ENCODE measurements around the gene ZNF335.

ZNF335 gene

DNA sequence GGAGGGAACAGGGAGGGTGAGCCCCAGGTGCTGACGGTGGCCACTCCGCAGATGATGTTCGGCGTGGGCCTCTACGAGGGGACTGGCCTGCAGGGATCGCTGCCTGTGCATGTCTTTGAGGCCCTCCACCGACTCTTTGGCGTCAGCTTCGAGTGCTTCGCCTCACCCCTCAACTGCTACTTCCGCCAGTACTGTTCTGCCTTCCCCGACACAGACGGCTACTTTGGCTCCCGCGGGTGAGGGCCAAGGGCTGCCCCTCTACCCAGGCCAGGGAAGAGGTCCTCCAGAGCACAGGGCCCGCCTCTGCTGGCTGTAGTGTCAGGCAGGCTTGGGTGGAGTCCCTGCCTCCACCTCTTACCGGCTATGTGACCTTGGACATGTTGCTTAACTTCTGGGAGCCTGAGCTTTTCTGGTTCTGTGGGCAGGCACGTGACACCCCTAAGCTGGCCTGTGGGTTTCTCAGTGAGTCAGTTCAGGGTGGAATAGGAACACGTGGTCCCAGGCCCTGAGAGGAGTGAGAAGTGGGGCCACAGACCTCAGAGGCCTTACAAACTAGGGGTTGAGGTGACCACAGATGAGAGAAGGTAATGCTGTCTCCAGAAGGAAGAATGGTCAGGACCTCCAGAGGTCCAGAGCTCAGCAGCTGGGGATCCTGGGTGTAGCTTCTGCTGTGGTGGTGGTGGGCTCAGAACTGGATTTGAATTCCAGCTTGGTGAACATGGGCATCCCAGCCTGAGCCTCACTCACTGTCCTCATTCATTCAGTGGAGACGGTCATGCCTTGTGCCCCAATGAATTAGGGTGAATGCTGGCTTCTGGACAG, 25.6 kb downstream of the ZNF335 start:
- DNase-seq (ENCODE audit: low read depth in 1 of 2, low spot score in 1 of 2), result peak; percentile 97
- Histone ChIP-seq H3K27ac (replicated peaks) (peak overlapping the region; percentile 88), H3K4me3 (replicated peaks; ENCODE audit: insufficient read depth, low read length) (no peak overlapping the region), H3K27me3 (ENCODE audit: insufficient read depth, poor library complexity, severe bottlenecking) (no peaks in the 10 kb centered on the region)
- TF ChIP-seq, protein P1, sequence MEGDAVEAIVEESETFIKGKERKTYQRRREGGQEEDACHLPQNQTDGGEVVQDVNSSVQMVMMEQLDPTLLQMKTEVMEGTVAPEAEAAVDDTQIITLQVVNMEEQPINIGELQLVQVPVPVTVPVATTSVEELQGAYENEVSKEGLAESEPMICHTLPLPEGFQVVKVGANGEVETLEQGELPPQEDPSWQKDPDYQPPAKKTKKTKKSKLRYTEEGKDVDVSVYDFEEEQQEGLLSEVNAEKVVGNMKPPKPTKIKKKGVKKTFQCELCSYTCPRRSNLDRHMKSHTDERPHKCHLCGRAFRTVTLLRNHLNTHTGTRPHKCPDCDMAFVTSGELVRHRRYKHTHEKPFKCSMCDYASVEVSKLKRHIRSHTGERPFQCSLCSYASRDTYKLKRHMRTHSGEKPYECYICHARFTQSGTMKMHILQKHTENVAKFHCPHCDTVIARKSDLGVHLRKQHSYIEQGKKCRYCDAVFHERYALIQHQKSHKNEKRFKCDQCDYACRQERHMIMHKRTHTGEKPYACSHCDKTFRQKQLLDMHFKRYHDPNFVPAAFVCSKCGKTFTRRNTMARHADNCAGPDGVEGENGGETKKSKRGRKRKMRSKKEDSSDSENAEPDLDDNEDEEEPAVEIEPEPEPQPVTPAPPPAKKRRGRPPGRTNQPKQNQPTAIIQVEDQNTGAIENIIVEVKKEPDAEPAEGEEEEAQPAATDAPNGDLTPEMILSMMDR (IDR thresholded peaks at IDR 0.05; ENCODE audit: insufficient read depth, low read length), result no peak
- TF ChIP-seq GABPA (IDR thresholded peaks at IDR 0.05; ENCODE audit: low read depth) (0 out of 2 replicates have a peak, but pooled peaks have one; percentile 9), POLR2AphosphoS5 (IDR thresholded peaks at IDR 0.05; ENCODE audit: low read depth) (peak; percentile 83)

- Histone ChIP-seq H3K27ac (replicated peaks) (peak overlapping the region; percentile 88), H3K4me3 (replicated peaks; ENCODE audit: insufficient read depth, low read length) (no peak overlapping the region), H3K27me3 (ENCODE audit: insufficient read depth, poor library complexity, severe bottlenecking) (no peaks in the 10 kb centered on the region)
- peak; percentile 50 to 65 for DNase-seq (ENCODE audit: low read depth in 1 of 2, low spot score in 1 of 2)
- TF ChIP-seq GABPA (IDR thresholded peaks at IDR 0.05; ENCODE audit: low read depth), result no peak
Measured at GRCh38 chr20:45945678-45946148, 26.3 kb downstream of the ZNF335 start.

DNA sequence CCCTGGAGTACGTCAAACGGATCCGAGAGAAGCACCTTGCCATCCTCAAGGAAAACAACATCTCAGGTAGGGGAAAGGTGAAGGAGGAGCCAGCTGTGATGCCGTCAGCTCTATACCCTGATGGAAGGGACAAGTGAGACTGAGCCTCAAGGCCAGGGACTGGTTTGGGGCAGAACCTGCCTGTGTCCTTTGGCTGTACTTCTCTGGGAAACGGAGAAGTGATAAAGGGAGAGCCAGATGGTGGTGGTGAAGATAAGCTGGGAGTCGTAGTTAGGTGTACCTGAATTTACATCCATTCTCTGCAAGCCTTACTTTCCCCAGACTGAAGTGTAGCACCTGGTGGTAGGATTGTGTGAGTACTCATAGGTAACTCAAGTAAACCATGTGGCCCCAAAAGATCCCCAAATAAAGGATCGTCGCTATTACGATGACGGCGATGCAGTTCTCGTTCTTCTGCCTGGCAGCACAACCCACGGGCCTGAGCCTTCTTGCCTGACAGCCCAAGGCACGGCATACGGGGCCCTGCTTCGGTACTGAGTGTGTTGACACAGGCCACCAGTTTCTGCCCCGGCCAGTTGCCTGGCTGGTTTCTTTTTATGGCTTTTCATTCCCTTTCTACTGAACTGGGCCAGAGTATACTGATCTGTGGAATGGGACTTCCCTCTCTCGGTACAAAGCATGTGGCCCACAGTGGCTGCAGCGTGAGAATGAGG, 26.9 kb downstream of the ZNF335 start:
- TF ChIP-seq, protein P1 (IDR thresholded peaks at IDR 0.05; ENCODE audit: insufficient read depth, low read length), result no peak
- TF ChIP-seq POLR2AphosphoS5 (IDR thresholded peaks at IDR 0.05; ENCODE audit: low read depth), result no peak
- no peak for TF ChIP-seq SPI1 (IDR thresholded peaks at IDR 0.05; ENCODE audit: borderline replicate concordance, low read depth)
- TF ChIP-seq GABPA (IDR thresholded peaks at IDR 0.05; ENCODE audit: low read depth), result no peak
- TF ChIP-seq, protein P2, sequence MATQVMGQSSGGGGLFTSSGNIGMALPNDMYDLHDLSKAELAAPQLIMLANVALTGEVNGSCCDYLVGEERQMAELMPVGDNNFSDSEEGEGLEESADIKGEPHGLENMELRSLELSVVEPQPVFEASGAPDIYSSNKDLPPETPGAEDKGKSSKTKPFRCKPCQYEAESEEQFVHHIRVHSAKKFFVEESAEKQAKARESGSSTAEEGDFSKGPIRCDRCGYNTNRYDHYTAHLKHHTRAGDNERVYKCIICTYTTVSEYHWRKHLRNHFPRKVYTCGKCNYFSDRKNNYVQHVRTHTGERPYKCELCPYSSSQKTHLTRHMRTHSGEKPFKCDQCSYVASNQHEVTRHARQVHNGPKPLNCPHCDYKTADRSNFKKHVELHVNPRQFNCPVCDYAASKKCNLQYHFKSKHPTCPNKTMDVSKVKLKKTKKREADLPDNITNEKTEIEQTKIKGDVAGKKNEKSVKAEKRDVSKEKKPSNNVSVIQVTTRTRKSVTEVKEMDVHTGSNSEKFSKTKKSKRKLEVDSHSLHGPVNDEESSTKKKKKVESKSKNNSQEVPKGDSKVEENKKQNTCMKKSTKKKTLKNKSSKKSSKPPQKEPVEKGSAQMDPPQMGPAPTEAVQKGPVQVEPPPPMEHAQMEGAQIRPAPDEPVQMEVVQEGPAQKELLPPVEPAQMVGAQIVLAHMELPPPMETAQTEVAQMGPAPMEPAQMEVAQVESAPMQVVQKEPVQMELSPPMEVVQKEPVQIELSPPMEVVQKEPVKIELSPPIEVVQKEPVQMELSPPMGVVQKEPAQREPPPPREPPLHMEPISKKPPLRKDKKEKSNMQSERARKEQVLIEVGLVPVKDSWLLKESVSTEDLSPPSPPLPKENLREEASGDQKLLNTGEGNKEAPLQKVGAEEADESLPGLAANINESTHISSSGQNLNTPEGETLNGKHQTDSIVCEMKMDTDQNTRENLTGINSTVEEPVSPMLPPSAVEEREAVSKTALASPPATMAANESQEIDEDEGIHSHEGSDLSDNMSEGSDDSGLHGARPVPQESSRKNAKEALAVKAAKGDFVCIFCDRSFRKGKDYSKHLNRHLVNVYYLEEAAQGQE (IDR thresholded peaks at IDR 0.05; ENCODE audit: insufficient replicate concordance, low read depth), result no peak
- Histone ChIP-seq H3K27ac (replicated peaks) (peak overlapping the region; percentile 88), H3K4me3 (replicated peaks; ENCODE audit: insufficient read depth, low read length) (no peak overlapping the region), H3K27me3 (ENCODE audit: insufficient read depth, poor library complexity, severe bottlenecking) (no peaks in the 10 kb centered on the region)
- DNase-seq (ENCODE audit: low read depth in 1 of 2, low spot score in 1 of 2), result no peak

DNA sequence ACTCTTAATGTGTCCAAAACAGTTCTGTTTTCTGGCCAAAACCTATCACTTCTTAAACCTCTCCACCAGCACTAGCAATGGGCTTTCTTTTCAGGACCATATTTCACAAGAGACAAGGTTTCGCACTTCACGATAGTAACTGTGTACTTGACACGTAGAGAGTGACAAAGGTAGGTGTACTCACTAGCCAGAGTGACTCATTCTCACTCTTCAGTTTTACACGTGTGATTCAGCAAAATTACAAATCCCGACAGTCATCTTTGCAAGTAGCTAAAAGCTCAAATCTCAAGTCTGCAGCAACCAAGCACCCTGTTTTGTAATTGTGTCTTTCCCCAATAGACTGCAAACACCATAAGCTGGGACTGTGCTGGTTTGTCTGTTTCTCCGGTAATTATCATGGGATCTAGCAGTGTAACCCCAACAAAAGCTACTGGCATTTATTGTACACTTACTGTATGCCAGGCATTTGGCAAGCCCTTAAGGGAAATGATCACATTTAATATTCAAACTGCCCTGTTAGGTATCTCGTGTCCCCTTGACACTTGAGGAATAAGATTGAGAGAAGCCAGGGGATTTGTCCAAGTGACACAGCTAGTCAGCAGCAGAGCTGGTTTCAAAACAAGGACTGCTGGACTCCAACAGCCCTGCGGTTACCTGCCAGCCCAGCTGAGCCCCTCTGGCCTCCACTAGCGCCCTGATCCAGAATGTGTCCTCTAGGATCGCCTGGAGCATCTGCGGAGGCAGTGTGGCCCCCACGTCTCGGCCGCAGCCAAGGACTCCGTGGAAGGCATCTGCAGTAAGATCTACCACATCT, 27.6 kb downstream of the ZNF335 start:
- TF ChIP-seq GABPA (IDR thresholded peaks at IDR 0.05; ENCODE audit: low read depth) (no peak), POLR2AphosphoS5 (IDR thresholded peaks at IDR 0.05; ENCODE audit: low read depth) (no peak), SPI1 (IDR thresholded peaks at IDR 0.05; ENCODE audit: borderline replicate concordance, low read depth) (no peak)
- TF ChIP-seq, protein P1 (IDR thresholded peaks at IDR 0.05; ENCODE audit: insufficient read depth, low read length), result no peak
- TF ChIP-seq, protein P2 (IDR thresholded peaks at IDR 0.05; ENCODE audit: insufficient replicate concordance, low read depth), result no peak
- Histone ChIP-seq H3K27me3 (ENCODE audit: insufficient read depth, poor library complexity, severe bottlenecking) (no peaks in the 10 kb centered on the region), H3K4me3 (replicated peaks; ENCODE audit: insufficient read depth, low read length) (no peak overlapping the region), H3K27ac (replicated peaks) (peak overlapping the region; percentile 31)
- peak in 1 of 2 experiments; percentile 65 for DNase-seq (ENCODE audit: low read depth in 1 of 2, low spot score in 1 of 2)
